Measurements from ENCODE around the gene PDE6H. TPM values are rescaled to one million over a fixed set of nuclear protein-coding genes. Genes with fewer than 3 reads are reported as not detected.

The PDE6H gene
- polyA plus RNA-seq (2012; rRNA removed), result not detected in 2 replicates
- polyA plus RNA-seq (2012; cell fraction: cytosol; rRNA removed), result not detected in 2 replicates
- 0.10 TPM in 1 of 2 replicates, not detected in the other for polyA plus RNA-seq (2012; cell fraction: nucleus; rRNA removed)

DNA sequence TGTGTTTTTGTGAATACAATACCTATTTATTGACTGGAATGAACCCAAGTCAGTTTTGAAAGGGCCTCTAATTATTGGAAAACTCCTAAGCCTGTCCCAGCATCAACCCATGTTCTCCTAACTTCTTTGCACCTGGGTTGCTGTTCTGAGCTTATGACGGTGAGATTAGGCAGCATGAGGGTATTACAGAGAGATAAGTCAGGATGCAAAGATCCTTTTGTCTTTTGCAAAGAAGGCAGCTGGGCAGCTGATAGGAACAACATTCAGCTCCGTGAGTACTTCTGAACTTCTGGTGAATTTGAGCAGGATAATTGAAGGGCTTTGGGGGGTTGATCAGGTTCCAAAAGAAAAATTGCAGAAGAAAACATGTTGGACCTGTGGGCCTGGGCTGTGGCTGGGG lies at the start of gene PDE6H:
Gene PDE6H, plus strand, starts transcription at position 227 of the 400 bp plus-strand sequence. CDS start 4,971 bp downstream, outside the sequence.
- Histone ChIP-seq H3K9me2 (no peaks in the 10 kb centered on the region), H3K4me2 (no peak within 1 kb of the TSS), H3K79me2 (ENCODE audit: insufficient read depth) (no peaks in the 10 kb centered on the region), H3K27me3 (ENCODE audit: insufficient read depth) (no peaks in the 10 kb centered on the region), H2AFZ (ENCODE audit: low read depth) (no peak within 1 kb of the TSS), H3K9me3 (no peaks in the 10 kb centered on the region), H3K4me3 (ENCODE audit: low read depth in 2 of 2, low read length in 1 of 2) (no peak within 1 kb of the TSS), H4K20me1 (ENCODE audit: insufficient read depth) (no peaks in the 10 kb centered on the region), H3F3A (replicated peaks; ENCODE audit: insufficient read depth) (no peaks in the 10 kb centered on the region), H3K4me1 (ENCODE audit: control insufficient read depth in 1 of 2, insufficient read depth in 2 of 2, low read depth in 1 of 2, low read length in 1 of 2) (no peaks in the 10 kb centered on the region), H3K9ac (no peak within 1 kb of the TSS), H3K36me3 (replicated peaks in 1 of 2; ENCODE audit: control insufficient read depth in 1 of 2, insufficient read depth in 2 of 2, low read length in 1 of 2) (no peaks in the 10 kb centered on the region), H3K27ac (ENCODE audit: low read depth in 2 of 2, low read length in 1 of 2) (no peak within 1 kb of the TSS)
- ChIA-PET CTCF (no interaction called here), POLR2A (no interaction called here)
- 64% methylated on average over 2 of the region's 2 CpGs for WGBS (ENCODE audit: low lambda C conversion rate)
- TF ChIP-seq, protein P1, sequence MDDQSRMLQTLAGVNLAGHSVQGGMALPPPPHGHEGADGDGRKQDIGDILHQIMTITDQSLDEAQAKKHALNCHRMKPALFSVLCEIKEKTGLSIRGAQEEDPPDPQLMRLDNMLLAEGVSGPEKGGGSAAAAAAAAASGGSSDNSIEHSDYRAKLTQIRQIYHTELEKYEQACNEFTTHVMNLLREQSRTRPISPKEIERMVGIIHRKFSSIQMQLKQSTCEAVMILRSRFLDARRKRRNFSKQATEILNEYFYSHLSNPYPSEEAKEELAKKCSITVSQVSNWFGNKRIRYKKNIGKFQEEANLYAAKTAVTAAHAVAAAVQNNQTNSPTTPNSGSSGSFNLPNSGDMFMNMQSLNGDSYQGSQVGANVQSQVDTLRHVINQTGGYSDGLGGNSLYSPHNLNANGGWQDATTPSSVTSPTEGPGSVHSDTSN (IDR thresholded peaks at IDR 0.05), result no peak
- TF ChIP-seq RAD21 (IDR thresholded peaks at IDR 0.05; ENCODE audit: low read length) (no peak), EZH2phosphoT487 (IDR thresholded peaks at IDR 0.05; ENCODE audit: borderline replicate concordance, low read depth) (no peak), FOXJ3 (CRISPR knock-in tag; IDR thresholded peaks at IDR 0.05) (no peak), YY1 (IDR thresholded peaks at IDR 0.05; ENCODE audit: low read depth) (no peak), ELF1 (IDR thresholded peaks at IDR 0.05) (no peak), JUND (IDR thresholded peaks at IDR 0.05) (no peak), MEF2A (IDR thresholded peaks at IDR 0.05; ENCODE audit: borderline replicate concordance, low read depth) (no peak), SMC3 (IDR thresholded peaks at IDR 0.05; ENCODE audit: low read depth, low read length) (no peak), RCOR1 (IDR thresholded peaks at IDR 0.05; ENCODE audit: low read length) (no peak), GATA2 (CRISPR knock-in tag; IDR thresholded peaks at IDR 0.05) (no peak)
- TF ChIP-seq, protein P2, sequence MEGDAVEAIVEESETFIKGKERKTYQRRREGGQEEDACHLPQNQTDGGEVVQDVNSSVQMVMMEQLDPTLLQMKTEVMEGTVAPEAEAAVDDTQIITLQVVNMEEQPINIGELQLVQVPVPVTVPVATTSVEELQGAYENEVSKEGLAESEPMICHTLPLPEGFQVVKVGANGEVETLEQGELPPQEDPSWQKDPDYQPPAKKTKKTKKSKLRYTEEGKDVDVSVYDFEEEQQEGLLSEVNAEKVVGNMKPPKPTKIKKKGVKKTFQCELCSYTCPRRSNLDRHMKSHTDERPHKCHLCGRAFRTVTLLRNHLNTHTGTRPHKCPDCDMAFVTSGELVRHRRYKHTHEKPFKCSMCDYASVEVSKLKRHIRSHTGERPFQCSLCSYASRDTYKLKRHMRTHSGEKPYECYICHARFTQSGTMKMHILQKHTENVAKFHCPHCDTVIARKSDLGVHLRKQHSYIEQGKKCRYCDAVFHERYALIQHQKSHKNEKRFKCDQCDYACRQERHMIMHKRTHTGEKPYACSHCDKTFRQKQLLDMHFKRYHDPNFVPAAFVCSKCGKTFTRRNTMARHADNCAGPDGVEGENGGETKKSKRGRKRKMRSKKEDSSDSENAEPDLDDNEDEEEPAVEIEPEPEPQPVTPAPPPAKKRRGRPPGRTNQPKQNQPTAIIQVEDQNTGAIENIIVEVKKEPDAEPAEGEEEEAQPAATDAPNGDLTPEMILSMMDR (IDR thresholded peaks at IDR 0.05), result no peak
- TF ChIP-seq, protein P3, sequence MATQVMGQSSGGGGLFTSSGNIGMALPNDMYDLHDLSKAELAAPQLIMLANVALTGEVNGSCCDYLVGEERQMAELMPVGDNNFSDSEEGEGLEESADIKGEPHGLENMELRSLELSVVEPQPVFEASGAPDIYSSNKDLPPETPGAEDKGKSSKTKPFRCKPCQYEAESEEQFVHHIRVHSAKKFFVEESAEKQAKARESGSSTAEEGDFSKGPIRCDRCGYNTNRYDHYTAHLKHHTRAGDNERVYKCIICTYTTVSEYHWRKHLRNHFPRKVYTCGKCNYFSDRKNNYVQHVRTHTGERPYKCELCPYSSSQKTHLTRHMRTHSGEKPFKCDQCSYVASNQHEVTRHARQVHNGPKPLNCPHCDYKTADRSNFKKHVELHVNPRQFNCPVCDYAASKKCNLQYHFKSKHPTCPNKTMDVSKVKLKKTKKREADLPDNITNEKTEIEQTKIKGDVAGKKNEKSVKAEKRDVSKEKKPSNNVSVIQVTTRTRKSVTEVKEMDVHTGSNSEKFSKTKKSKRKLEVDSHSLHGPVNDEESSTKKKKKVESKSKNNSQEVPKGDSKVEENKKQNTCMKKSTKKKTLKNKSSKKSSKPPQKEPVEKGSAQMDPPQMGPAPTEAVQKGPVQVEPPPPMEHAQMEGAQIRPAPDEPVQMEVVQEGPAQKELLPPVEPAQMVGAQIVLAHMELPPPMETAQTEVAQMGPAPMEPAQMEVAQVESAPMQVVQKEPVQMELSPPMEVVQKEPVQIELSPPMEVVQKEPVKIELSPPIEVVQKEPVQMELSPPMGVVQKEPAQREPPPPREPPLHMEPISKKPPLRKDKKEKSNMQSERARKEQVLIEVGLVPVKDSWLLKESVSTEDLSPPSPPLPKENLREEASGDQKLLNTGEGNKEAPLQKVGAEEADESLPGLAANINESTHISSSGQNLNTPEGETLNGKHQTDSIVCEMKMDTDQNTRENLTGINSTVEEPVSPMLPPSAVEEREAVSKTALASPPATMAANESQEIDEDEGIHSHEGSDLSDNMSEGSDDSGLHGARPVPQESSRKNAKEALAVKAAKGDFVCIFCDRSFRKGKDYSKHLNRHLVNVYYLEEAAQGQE (IDR thresholded peaks at IDR 0.05; ENCODE audit: low read depth, low read length), result no peak
- TF ChIP-seq, protein P4, sequence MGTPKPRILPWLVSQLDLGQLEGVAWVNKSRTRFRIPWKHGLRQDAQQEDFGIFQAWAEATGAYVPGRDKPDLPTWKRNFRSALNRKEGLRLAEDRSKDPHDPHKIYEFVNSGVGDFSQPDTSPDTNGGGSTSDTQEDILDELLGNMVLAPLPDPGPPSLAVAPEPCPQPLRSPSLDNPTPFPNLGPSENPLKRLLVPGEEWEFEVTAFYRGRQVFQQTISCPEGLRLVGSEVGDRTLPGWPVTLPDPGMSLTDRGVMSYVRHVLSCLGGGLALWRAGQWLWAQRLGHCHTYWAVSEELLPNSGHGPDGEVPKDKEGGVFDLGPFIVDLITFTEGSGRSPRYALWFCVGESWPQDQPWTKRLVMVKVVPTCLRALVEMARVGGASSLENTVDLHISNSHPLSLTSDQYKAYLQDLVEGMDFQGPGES (IDR thresholded peaks at IDR 0.05; ENCODE audit: low read depth, low read length), result no peak
- DNase-seq, result no peak

Data from SK-N-SH (cell line).